Measurements from ENCODE around the gene IRF2BP2.

GRCh38 chr1:234554698-234555311, 55.2 kb downstream of the IRF2BP2 start:
- TF ChIP-seq FOXP2 (optimal IDR thresholded peaks at IDR 0.05; ENCODE audit: control extremely low read depth, extremely low read length, insufficient read depth) = no peak
- no peak for TF ChIP-seq POLR2AphosphoS5 (IDR thresholded peaks at IDR 0.05; ENCODE audit: borderline replicate concordance, low read depth, low read length)
- TF ChIP-seq EZH2 (IDR thresholded peaks at IDR 0.05) = no peak

All from SK-N-MC (cell line).